Bronchial epithelial cell (primary cell): ENCODE data around the gene ISG20. TPM values are rescaled to one million over a fixed set of nuclear protein-coding genes. Genes with fewer than 3 reads are reported as not detected.

Source experiments
- DNase-seq: peaks from one replicate; pipeline ENCODE4 v3.0.0-alpha.2; 2010; ENCODE audit warnings: low read depth
- FAIRE-seq: peaks from 2 replicates; lab custom pipeline; 2011; peaks lifted over from hg19 to GRCh38; lab: Jason Lieb, UNC
- H3K27me3 ChIP-seq: 2 replicates; pipeline ENCODE4 v1.5.1; 2011; ENCODE audit warnings: low read length; ENCODE audit not compliant: control insufficient read depth, insufficient read depth
- H3K36me3 ChIP-seq: 2 replicates; pipeline ENCODE4 v1.5.1; 2011; ENCODE audit warnings: low read length; ENCODE audit not compliant: control insufficient read depth, insufficient read depth
- H3K4me3 ChIP-seq: 2 replicates; pipeline ENCODE4 v1.5.1; 2011; ENCODE audit warnings: mild to moderate bottlenecking, low read depth, low read length, control low read depth
- CTCF ChIP-seq: IDR thresholded peaks from 2 replicates; pipeline ENCODE4 v1.5.1; 2011; ENCODE audit warnings: mild to moderate bottlenecking, moderate library complexity, low read length, control low read depth, inconsistent platforms; ENCODE audit not compliant: insufficient read depth, severe bottlenecking
- total RNA-seq: library from RNA; depleted of rRNA; stranded (reverse); fragments of >200 nt; gene quantifications from 2 replicates; pipeline ENCODE4 v1.2.1, GENCODE V29; 2014

Gene ISG20
- total RNA-seq, 1 donor from 2014 or later, result 18.4 TPM

- FAIRE-seq (no peak), DNase-seq (no peak)
- Histone ChIP-seq H3K27me3 (no peaks in the 10 kb centered on the region), H3K36me3 (no peaks in the 10 kb centered on the region), H3K4me3 (no peak overlapping the region)
- TF ChIP-seq CTCF, result no peak
These were observed 5.9 kb downstream of the ISG20 start for GRCh38 chr15:88644741-88645140.

GRCh38 chr15:88645171-88646087 lies 6.6 kb downstream of the ISG20 start:
- Histone ChIP-seq H3K27me3 (no peaks in the 10 kb centered on the region), H3K4me3 (no peak overlapping the region), H3K36me3 (no peaks in the 10 kb centered on the region)
- no peak for TF ChIP-seq CTCF
- DNase-seq (no peak), FAIRE-seq (no peak)

GRCh38 chr15:88646088-88646405 lies 7.2 kb downstream of the ISG20 start:
- no peaks in the 10 kb centered on the region for H3K27me3 ChIP-seq
- H3K4me3 ChIP-seq, result no peak overlapping the region
- FAIRE-seq, result peak; percentile 7
- no peaks in the 10 kb centered on the region for H3K36me3 ChIP-seq
- no peak for TF ChIP-seq CTCF
- no peak for DNase-seq

- Histone ChIP-seq H3K36me3 (no peaks in the 10 kb centered on the region), H3K27me3 (no peaks in the 10 kb centered on the region), H3K4me3 (no peak overlapping the region)
- TF ChIP-seq CTCF, result no peak
- no peak for DNase-seq
- no peak for FAIRE-seq
These were observed 8.1 kb downstream of the ISG20 start for GRCh38 chr15:88646951-88647350.

- FAIRE-seq, result no peak
- no peak for DNase-seq
These were observed 8.7 kb downstream of the ISG20 start for GRCh38 chr15:88647351-88648105.

More at GRCh38 chr15:88647351-88648105, 8.7 kb downstream of the ISG20 start:
- H3K36me3 ChIP-seq, result no peaks in the 10 kb centered on the region
- no peak for TF ChIP-seq CTCF
- no peaks in the 10 kb centered on the region for H3K27me3 ChIP-seq
- H3K4me3 ChIP-seq, result no peak overlapping the region
